GM19452 (cell line): ENCODE measurements around the gene C13orf46.
"Not testable (repeated sequence)": the region's sequence is repeated elsewhere in the genome, so short reads cannot be mapped to it uniquely, and the experiment has no call there.

Experiments
- ATAC-seq: cut with Tn5 transposase; IDR thresholded peaks from one replicate; pipeline ENCODE4 v1.9.1; 2021; ENCODE audit not compliant: unreplicated experiment

The C13orf46 gene

DNA sequence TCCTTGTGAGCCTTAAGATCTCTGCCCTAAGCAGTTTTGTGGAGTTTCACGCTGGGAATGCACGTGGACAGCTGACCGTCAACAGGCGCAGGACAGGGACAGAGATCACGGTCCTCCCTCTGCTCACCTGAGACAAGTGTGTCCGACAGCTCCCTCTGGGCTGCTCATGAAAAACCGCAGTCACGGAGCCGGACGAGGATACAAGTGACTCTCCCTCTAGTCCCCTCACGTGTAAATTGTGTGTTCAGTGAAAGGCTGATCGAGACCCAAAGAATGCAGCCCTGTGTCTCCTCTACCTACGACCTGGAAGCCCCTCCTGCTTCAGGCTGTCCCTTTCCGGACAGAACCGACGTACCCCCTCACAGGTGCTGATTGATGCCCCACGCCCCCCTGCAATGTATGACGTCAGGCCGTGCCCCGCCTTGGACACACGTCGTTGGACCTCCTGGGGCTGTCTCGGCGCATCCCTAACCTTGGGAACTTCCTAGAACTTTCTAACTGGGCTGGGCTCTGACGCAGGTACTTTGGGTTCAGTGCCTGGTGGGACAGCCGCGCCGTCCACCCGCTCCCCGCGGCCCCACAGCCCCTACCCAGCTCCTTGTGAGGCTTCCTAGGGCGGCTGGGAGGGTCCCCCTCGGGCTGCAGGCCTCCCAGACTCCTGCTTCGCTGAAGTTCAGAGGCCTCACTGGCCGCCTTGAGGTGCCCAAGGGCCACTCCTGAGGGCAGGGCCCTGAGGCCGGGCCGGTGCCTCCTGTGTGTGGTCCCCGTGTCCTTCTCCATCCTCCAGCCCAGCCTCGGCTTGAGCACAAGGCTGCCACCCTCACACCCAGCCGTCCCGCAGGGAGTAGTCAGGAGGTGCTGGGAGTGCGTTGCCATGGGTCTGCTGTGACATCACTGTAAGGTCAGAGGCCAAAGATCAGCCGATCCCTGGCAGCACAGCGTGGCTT lies at the start of gene C13orf46:
C13orf46 (minus strand) TSS at position 859 of the 947 bp plus-strand sequence; CDS start at position 780, 79 bp downstream.
- ATAC-seq: no peak

GRCh38 chr13:114022876-114023275 lies 49.0 kb upstream of the C13orf46 start:
- no peak for ATAC-seq

DNA sequence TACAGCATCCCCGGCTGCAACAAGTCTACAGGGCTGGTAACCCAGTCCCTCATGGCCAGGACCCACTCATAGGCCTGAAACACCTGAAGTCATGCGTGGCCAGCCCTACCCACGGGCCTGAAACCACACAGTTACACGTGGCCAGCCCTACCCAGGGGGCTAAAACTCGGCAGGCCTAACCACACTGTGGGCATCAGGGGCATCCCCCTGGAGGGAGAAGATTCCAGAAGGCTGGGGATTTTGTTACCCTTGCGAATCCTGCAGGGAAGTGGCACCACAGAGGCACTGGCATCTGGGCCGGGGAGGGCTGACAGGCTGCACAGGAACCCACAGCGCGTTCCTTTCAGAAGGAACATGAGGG lies 48.4 kb upstream of the C13orf46 start:
- ATAC-seq: no peak

DNA sequence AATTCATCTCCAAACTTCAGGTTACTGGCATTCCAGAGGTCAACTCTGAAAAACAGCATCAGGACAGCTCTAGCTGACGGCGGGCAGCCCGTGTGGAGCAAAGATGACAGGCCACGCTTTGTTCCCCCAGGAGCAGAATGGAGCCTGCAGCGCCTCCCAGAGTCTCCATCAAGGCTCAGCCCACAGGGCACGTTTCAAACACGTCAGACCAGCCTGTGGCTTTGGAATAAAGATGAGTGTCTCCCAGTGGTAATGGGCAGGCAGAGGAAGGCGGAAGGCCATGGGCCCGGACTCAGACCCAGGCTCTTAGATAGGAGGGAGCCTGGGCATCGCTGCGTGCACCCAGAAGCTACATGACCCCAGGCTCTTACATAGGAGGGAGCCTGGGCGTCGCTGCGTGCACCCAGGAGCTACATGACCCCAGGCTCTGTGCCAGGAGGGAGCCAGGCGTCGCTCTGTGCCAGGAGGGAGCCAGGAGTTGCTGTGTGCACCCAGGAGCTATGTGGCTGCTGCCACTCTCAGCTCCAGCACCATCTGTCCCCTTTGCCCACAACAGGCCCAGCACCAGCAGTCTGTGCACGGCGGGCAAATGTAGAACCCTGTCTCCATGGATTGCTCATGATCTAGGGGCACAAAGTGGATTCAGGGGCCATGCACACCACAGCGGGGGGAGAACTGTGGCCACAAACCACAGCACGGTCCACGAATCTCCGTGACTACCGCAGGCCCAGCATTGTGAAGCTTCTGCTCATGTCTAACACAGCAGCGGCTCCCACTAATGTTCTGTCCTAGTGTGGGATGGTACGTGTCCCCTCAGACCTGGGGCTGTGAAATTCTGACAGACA lies 47.8 kb upstream of the C13orf46 start:
- no peak for ATAC-seq

DNA sequence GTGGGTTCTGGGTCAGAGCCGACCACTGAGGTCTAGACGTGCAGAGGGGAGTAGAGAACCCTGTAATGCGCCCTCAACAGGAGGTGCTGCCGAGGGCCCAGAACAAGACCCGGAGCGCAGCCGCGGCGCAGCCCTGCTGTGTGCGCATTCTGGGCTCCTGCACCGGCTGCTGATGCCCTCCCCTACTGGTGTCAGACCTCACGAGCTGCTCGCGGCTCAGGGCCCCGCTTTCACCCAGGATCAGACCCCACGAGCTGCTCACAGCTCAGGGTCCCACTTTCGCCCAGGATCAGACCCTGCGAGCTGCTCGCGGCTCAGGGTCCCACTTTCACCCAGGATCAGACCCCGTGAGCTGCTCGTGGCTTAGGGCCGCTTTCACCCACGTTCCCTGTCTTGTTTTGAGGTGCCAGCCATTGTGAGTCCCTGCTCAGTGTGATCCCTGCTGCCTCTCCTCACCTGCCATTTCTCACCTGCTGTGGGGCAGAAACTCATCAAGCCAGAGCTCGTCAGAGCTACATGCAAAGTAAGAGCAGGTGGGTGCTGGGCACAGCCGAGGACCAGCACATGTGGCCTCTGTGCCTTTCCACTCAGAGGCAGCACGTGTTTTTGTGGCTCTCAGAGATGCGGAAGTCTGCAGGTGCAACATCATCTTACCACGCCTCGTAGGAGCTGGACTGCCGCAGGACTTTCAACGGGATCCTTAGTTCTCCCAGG lies 47.0 kb upstream of the C13orf46 start:
- no peak for ATAC-seq

DNA sequence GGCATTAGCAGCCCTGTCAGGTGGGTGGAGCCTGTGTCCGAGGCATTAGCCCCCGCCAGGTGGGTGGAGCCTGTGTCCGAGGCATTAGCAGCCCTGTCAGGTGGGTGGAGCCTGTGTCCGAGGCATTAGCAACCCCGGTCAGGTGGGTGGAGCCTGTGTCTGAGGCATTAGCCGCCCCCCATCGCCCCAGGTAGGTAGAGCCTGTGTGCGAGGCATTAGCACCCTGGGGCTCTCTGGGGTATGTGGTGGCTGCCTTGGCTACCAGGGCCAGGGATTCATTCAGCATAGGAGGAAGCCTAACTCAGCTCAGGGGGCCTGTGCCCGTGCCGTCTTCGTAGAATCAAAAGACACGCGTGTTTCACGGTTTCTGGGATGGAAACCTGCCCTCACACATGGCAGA lies 46.3 kb upstream of the C13orf46 start:
- ATAC-seq: not testable (repeated sequence)

GRCh38 chr13:114019367-114019766 lies 45.5 kb upstream of the C13orf46 start:
- no peak for ATAC-seq

GRCh38 chr13:114018461-114019055 lies 44.7 kb upstream of the C13orf46 start:
- no peak for ATAC-seq

DNA sequence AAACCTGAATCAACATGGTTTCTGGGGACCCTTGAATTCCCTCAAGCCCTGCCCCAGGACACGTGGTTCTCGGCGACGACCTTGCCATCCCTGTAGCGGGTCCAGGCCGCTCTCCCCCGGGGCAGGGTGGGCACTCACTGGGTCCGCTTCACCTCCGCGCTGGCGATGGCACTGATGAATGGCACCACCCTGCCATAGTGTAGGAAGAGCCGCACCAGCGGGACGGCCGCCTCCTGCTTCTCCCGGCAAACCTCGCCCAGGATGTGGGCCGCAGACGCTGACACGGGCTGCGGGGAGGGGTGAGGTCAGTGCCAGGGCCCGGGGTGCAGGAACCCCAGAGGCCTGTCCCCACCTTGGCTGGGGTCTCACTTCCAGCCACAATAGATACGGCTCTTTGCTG lies 44.1 kb upstream of the C13orf46 start:
- ATAC-seq: no peak

DNA sequence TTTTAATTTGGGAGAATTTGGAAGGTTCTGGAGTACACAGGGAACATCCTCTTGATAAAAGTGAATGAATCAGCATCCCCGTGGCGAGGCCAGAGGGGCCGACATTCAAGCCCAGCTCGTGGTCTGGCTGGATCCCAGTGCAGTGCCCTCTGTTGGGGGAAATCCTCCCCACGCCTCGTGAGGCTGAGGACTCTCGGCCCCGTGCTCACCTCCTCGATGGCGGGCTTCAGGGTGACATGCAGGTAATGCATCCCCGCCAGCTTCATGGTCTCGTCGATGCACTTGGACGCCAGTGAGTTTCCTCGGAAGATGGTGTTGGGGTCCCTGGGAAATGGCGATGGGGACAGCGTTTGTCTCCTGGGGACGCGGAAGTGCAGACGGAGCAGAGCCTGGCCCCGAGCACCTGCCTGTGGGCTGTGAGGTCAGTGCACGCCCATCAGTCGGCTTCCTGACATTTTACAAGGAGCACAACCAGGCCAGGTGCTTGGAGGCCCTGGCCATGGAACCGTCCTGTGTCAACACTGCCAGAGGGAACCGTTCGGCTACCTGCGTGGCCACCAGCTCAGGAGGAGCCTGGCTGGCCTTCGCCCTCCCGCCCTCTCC lies 43.3 kb upstream of the C13orf46 start:
- ATAC-seq: no peak

- no peak for ATAC-seq
These were observed 42.6 kb upstream of the C13orf46 start for GRCh38 chr13:114016321-114017027.

DNA sequence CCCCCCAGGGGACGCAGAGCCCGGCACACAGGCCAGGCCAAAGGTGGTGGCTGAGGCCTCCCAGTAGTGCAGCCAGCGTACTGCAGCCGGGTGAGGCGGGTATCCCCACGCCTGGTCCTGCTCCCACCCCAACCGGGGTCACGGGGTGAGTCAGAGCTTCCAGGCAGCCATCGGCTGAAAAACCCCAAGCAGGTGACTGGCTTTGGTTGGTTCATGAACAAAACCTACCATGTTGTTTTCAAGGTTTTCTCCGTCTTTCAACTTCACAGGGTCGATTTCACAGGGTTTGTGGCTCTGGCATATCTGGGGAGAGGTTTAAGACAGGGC lies 42.1 kb upstream of the C13orf46 start:
- no peak for ATAC-seq

DNA sequence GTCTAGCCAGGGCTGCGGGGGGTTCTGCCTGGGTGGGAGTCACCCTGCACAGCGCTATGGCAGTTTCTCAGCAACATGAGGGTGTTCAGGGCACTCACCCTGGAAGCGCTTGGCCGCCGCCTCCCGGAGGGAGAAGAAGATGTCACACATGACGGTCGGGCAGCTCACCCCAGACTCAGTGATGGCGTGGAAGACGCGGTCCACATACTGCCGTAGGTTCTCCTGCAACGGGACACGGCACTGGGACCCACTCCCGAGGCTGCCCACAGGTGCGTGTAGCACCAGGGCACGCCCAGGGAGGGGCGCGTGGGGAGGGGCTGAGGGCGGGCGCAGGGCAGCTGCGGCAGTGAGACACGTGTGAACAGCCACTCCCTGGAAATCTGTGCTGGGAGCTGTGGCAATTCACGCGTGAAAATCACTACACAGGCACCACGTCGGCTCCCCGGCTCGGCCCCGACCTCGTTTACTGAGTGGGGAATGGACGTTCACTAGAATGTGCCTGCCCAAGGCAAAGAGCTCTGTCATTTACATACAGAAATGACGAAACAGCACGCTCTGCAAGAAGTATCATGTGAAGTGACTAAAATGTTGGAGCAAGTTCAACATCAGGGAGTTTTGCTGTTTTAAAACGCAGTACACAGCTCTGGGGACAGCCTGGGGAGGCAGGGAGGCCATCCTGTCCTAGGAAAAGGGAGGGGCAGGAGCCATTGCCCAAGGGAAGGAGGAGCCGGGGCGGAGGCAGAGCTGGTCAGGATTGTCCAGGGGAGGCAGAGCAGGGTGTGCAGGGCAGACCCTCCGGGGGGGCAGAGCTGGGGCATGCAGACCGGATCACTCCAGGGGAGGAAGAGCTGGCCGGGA lies 41.5 kb upstream of the C13orf46 start:
- no peak for ATAC-seq

- no peak for ATAC-seq
These were observed 40.2 kb upstream of the C13orf46 start for GRCh38 chr13:114013952-114014629.

DNA sequence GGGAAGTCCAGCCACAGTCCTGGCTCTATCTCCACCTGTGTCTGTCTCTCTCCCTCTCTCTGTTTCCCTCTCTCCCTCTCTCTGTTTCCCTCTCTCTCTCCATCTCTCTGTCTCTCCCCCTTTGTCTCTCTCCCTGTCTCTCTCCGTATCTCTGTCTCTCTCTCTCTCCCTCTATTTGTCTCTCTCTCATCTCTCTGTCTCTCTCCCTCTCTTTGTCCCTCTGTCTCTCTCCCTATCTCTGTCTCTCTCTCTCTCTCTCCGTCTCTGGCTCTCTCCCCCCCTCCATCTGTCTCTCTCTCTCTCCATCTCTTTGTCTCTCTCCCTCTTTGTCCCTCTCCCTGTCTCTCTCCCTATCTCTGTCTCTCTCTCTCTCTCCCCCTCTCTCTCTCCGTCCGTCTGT lies 39.5 kb upstream of the C13orf46 start:
- no peak for ATAC-seq

DNA sequence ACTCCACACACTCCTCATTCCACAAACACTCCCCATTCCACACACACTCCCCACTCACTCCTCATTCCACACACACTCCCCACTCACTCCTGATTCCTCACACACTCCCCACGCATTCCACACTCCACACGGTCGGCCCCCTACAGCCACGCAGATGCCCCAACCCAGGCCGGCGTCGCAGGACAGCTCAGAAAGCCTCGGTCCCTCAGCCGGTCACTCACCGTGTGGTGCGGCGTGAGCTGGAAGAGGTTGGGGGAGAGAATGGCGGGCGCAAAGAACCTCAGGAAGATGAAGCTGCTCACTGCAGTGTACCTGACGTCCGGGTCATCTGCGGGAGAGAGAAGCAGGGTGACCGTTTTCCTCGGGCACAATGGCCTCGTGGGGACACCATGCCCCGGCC lies 39.0 kb upstream of the C13orf46 start:
- no peak for ATAC-seq

GRCh38 chr13:114012141-114012540 lies 38.3 kb upstream of the C13orf46 start:
- ATAC-seq: no peak

- no peak for ATAC-seq
These were observed 37.4 kb upstream of the C13orf46 start for GRCh38 chr13:114011226-114011625.
